Sciatic nerve (tissue), 2 donors: ENCODE results near the gene HOXC5. TPM values are rescaled to one million over a fixed set of nuclear protein-coding genes. Genes with fewer than 3 reads are reported as not detected.
A peak's percentile ranks its signal among the peaks of the same experiment; 100 is the strongest.
"Not testable (repeated sequence)": the region's sequence is repeated elsewhere in the genome, so short reads cannot be mapped to it uniquely, and the experiment has no call there.

Experiments used
- ATAC-seq: fragments of 200-7000 bp; cut with Tn5 transposase; one replicate; pipeline ENCODE4 v1.9.1; 2020; ENCODE audit warnings: mild to moderate bottlenecking, moderate library complexity
- DNase-seq: peaks from one replicate; pipeline ENCODE4 v3.0.0-alpha.2; 2020; ENCODE audit warnings: low spot score
- intact Hi-C: fragments of 100-400 bp; cut with DNase I; formaldehyde crosslinking; loops from one replicate; pipeline ENCODE4 v1.14.2; 2022
- total RNA-seq: library from RNA; stranded (reverse); fragmentation: NEBNext Ultra II Directional; extraction: Animal tissue kit (Norgen Biotek cat#: 25700); gene quantifications from one replicate; pipeline ENCODE4 v1.2.1, GENCODE V29; 2021
- donor health status: DM: no; HTN: no; CAD: no.
- donor health status: DM: no; HTN: no; CAD: no.

HOXC5 gene
- total RNA-seq, 1 donor from 2014 or later: 5.6 TPM

DNA sequence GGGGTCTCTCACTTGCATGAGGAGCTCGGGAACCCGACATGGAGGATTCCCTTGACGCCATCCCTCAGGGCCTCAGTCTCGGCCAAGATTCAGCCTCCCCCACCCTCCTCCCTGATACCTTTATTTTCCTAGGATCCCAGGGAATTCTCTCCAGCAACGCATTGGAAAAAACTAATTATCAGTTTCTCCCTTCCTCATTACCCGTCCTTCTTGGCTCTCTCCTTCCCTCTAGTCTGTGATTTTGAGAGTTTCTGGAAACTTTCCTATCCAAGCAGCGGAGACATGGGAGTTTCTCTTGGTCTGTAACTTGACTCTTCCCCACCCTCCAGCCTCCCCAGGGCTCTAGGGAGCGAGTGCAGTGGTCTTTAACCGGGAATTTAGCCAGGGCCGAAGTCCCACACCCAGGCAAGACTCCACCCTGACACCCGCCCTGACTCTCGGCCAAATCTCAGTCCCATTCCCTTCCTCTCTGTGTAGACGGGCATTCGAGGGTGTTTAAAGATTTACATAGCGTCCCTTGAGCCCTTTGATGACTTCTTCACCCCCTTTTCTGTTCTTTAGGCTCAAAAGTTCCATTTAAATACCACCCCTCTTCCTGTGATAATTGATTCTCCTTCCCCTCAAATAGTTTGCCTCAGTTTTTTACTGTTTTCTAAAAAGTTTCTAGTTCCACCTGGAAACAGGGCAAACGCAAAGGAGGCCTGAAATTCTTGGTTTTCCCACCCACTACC is 6.7 kb downstream of the HOXC5 start:
- ATAC-seq: peak; percentile 82
- intact Hi-C loops: no loop called here
- peak; percentile 84 for DNase-seq

DNA sequence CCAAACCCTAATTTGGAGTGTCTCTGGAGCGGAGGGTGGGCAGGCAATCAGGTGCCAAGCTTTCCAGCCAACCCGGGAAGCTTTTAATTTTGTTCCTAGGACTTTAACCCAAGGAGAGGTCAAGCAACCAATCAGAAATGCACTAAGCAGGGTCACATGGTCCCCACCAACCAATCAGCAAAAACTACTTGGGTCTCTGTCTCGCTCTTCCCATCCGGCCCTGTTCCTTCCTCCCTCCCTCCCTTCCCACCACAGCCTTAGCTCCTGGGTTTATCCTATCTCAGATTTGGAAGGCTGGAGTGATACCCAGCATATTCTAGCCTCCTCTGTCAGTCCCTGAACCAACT is 7.3 kb downstream of the HOXC5 start:
- intact Hi-C loops: no loop called here
- DNase-seq (peak; percentile 54), ATAC-seq (peak; percentile 78)

DNA sequence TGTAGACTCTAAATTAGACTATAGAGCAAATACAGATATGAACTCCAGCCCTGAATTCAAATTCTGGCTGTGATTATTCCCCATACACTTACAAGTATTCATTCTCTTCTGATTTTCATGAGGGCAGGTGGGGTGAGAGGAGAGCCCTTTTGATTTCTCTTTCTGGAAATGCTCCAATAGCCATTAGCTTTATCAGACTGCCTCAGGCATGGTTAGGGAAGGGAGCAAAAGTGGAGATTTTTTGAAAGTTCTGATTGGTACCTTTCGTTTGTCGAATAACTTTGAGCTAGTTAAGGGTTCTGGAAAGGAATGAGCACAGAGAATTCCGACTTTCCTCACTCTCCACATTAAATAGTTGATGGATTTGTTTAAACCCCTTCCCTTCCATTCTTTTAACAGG is 7.8 kb downstream of the HOXC5 start:
- intact Hi-C loops: no loop called here

DNA sequence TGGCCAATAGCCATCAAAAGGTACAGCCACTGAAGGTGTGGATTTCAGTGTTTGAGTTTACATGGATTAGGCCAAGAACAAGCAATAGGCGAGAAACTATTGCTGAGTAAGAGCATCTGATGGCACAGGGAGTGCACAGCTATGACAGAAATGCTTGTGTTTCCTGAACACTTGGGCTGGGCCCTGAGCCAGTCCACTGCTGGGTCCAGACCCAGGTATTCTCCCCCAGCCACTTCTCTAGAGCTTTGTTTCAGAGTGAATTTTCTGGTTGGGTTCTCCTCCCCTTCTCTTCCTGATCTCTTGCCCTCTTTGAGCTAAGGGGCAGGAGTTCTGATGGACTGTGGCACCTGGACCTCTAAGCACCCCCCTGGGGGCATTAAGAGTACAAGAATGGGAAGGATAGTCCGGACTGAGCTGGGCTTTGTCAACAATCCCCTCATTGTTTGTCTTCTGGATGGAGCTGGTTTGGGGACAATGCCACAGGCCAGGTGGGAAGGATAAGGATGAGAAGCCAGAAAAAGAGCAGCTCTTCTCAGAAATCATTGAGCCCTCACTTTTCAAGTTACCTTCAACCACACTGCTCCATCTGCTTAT is 8.3 kb downstream of the HOXC5 start:
- intact Hi-C loops: no loop called here
- ATAC-seq (no peak), DNase-seq (no peak)

More for the DNA sequence above, 7.8 kb downstream of the HOXC5 start:
- ATAC-seq (no peak), DNase-seq (no peak)

DNA sequence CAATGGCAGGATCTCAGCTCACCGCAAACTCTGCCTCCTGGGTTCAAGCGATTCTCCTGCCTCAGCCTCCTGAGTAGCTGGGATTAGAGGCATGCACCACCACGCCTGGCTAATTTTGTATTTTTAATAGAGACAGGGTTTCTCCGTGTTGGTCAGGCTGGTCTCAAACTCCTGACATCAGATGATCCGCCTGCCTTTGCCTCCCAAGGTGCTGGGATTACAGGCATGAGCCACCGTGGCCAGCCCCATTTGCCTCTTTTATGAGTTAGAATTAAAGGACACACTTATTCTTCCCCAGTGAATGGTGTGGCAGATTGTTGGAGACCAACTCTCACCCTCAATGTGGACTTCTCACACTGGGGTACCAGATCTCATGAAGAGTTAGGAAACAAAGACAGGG is 9.2 kb downstream of the HOXC5 start:
- intact Hi-C loops, DNase-seq: not testable (repeated sequence)

DNA sequence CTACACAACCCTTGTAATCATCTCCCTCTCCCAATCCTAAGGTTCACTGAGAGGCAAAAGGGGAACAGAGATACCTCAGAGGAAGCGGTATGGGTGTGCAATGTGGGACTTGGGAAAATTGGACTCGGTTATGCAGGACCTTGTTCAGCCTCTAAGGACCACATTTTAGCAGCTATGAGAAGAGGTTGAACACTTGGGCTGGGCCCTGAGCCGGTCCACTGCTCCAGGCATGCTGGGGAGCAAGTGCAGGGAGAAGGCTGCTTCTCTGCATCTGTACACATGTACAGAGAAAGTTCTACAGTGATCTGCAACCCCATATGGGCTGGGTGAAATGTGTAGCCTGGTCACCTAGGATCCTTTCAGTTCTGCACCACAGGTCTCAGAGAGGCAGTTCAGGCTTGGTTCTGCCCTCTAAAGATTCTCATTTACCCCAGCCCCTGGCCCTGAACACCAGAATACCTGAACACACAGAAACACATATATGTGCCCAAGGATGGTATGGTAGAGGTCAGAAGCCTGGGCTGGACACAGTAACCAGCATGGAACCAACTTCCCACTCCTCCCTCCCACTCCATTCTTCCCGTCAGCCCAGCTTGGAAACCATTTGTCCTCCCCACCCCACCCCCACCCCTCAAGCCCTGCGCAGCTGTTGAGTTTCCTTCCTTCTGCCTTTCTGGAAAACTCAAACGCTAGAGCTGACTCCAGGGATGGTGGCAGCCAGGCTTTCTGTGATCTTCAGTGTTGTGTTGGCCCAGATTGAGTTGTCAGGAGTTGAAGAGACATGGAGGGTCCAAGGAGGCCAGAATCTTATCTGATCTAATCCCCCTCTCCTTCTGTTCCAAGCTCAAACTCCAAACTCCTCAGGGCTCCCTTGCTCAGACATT is 10.4 kb downstream of the HOXC5 start:
- no peak for ATAC-seq
- DNase-seq: no peak
- intact Hi-C loops: no loop called here

More for the DNA sequence above, 9.2 kb downstream of the HOXC5 start:
- not testable (repeated sequence) for ATAC-seq

DNA sequence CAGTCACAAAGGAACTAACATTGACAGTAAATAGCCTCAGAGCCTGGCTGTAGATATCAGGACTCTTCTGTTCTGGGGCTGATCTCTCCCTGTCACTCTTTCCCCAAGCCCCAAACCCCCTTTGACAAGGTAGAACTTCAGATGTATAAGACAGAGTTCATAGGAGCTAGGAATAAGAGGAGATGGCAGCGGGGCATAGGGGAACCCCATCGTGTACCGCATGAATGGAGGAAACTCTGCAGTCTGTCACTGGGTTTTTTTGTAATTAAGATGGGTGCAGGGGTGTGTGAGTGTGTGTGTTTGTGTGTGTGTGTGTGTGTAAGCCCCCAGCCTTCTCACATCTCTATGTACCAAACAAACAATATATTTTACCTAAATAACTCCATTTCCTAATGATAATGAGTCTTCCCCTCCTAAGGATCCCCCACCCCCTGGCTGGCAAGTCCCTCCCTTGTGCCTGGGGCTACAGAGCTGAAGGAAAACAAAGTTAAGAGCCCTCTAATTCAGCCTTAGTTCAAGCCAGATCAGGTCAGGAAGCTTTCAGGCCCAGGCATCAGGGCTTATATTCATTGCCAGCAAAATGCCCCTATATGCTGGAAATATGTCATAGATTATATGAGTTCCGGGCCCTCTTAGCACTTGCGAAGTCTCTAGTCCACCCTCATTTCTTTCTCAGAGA is 11.7 kb downstream of the HOXC5 start:
- intact Hi-C loops: no loop called here
- DNase-seq (no peak), ATAC-seq (no peak)

DNA sequence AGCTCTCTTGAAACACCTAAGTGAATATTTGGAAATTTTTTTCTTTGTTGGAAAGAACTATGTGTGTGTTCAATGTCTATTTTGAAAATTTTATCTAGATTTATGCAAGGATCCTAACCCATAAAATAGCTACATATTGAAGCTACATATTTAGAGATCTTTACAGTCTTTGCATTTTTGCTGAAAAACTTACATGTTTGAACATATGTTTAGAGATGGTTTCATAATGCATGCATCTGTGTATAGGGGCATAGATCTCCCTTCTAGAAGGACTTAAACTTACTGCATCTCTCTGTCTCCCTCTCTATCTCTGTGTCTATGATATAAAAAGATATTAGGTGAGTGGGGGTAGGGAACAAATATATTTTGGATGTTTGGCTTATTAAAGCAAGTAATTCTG is 12.6 kb downstream of the HOXC5 start:
- intact Hi-C loops: no loop called here
- ATAC-seq: no peak
- DNase-seq: no peak

DNA sequence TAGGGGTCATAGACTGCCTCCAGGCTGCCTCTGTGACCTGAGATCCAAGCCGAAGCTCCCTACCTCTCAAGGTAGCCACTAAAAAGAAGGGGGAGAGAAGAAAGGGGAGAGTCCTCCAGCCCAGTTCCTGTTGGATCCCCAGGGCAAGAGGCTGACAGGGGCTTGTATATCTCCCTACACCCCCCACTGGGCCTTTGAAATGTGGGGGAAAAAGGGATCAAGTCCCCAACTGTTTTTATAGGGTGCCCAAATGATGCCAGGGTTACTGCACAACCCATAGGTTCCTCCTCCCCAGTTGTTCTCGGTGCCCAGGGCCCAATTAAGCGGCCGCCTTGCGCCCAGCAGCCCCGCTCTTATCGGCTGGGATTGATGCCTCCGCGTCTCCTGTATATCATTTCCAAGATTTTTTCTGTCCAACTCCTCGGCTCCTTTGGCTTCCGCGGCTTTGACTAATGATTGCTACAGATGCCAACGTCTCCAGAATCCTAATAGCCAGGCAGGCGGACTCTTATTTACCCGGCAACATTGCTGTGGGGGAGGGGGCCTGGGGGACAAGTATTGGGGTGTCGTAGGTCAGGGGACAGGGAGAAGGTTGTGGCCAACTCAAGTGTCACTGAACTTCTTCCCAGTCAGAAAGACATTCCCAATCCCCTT is 13.1 kb downstream of the HOXC5 start:
- no peak for ATAC-seq
- no peak for DNase-seq
- intact Hi-C loops: no loop called here

DNA sequence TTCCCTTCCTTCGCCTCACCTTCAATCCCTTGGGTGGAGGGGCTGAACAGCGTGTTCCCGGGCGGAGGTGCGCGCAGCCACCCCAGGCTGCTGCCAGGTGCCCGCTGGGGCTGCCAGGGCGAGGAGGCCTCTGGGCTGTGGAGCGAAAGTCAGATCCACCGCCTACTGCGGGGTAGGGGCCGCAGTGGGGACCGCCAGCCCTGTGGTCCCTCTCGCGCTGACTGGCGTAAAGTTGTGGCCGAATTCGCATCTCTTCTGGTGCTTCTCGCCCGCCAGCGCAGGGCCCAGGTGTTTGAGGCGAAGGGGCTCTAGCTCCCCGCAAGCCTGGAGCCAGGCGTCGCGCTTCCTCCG is 13.9 kb downstream of the HOXC5 start:
- DNase-seq: no peak

DNA sequence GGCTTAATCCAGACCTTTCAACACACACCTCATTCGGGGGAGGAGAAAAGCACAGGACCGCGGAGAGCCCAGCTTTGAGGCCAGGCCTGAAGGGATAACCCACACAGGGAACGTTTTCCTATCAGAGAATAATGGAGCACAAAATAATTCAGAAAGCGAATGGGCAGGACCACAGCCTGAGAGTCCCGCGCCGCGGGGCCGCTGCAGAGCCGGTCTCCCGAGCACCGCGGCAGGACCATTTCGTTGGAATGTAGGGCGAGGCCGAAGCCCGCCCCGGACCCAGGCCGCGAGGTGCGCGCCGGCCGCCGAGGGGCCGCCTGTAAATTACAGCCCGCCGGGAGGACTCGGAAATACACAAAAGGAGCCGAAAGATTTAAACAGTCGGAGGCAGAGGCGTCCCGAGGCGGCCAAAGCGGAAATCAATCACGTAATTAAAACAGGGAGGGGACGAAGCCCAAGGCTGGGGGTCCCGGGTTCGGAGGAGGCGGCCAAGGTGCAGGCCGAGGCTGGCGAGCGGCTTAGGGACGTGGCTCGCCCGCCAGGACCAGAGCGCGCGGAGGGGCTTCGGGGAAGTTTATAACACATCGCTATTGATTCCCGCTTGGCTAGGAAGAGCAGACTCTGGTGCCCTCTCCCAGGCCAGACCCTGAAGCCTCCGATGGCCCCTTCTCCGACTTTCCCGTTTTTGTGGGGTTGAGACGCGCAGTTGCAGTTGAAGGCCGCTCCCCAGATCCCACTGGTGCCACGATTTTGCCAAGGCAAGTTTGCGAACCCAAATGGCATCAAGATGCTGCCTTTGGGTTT is 14.5 kb downstream of the HOXC5 start:
- intact Hi-C loops: no loop called here
- ATAC-seq (no peak), DNase-seq (no peak)

More for the DNA sequence above, 13.9 kb downstream of the HOXC5 start:
- peak; percentile 7 for ATAC-seq
- intact Hi-C loops: no loop called here

DNA sequence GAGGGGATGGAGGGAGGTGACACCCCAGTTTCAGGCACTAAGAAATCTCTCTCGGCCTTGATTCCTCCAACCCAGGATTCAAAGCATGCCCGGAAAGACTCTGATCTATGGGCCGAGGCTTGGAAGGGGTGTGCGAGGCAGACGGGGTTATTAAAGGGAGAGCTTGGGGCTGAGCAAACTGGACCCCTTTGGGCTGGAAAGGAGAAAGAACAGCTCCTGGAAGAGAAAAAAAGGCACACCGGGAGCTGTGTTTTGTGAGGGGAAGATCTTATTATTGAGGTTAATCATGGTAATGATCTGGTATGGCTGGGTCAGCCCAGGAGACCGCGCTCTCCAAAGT is 15.1 kb downstream of the HOXC5 start:
- DNase-seq (no peak), ATAC-seq (no peak)
- intact Hi-C loops: no loop called here

DNA sequence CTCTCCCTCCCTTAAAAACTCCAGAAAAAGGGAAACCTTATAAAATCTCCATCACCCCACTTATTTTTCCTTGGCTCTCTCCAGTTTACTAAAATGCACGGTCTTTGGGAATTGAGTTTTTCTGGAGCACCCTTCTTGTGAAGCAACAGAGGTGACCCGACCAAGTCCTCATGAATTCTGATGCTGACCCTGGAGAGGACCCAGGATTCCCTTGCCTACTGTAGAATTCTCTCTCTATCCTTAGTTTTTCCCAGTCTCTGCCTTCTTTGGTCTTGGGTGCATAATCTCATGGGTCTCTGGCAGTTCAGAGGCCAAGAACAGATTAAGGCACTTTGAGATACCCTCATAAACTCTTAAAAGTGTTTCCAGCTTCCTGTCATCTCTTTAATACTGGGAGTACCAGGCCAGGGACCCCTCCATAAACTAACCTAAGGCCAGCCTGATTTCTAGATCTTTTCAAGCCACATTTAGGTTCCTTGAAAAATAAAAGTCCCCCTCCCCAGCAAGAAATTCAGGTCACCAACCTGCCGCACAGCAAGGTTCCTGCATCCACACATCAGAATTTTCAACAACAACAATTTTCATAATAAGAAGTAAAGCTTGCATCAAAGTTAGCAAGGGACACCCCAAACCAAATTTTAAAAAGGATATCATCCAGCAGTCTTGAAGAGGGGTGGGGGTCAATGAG is 15.7 kb downstream of the HOXC5 start:
- intact Hi-C loops: no loop called here
- DNase-seq (no peak), ATAC-seq (no peak)

DNA sequence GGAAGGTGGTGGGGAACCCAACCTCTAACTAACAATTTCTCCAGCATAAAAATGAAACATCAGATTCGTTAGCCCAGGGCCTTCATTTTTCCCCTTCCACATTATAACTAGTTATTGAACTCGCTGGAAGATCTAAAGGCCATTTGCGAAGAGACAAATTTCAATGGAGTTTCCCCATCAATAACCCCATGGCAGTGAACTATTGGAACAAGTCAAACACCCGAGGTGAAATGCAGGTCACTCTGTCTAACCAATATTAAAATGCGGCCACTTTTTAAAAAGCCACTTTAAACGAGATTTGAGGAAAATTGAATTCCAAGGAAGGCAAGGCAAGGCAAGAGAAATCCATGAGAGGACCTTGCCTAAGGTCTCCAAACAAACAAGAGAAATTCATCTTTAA is 16.3 kb downstream of the HOXC5 start:
- intact Hi-C loops: no loop called here
- no peak for DNase-seq
- ATAC-seq: no peak

DNA sequence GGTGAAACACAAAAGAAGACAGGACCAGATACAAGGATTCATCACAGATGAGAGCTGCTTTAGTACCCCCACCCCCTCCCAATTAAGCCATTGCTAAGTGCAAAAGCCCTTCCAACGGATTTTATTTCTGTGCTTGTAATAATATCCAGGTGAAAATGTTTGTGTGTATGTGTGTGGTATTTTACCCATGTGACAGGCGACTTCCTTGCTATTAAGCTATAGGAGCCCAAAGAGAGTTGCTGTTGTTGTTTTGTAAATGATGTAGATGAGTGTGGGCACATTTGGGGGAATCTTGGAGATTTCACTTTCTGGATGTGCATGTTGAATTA is 17.6 kb downstream of the HOXC5 start:
- ATAC-seq (no peak), DNase-seq (no peak)
- intact Hi-C loops: no loop called here

DNA sequence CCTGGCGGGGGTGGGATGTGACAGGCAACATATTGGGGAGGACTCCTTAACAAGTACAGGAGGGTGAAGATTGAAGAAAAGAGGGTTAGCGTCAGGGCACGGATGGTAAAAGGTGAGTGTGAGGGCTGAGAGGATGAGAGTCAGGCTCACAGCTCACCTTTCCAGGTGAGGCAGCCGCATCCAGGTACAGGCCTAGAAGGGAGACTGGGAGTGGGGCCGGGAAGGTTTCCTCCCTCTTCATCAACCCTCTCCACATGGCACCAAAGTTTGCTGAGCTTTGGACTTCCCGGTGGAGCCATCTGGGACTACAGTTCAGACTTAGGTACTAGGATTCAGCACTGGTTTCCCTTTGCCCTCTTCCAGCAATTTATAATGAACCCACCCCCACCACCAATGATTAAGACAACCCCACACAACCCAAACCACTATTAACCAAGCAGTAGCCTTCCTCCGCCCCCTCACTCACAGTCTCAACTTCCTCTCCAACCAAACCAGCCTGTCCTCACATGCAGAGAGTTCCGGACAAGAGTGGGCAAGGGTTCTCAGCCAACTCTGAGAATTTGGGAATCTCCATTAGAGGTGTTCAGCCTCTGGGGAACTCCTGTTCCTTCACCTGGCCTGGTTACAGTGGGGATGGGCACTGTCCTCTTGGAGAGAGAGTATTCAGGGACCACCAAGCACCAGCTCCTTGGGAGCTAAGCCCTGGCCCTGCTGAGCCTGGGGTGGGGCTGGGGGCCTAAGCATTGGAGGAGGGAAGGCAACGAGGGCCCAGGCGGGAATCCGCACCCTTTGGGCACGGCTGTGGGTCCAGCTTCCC is 18.4 kb downstream of the HOXC5 start:
- DNase-seq: no peak
- no peak for ATAC-seq
- intact Hi-C loops: no loop called here

DNA sequence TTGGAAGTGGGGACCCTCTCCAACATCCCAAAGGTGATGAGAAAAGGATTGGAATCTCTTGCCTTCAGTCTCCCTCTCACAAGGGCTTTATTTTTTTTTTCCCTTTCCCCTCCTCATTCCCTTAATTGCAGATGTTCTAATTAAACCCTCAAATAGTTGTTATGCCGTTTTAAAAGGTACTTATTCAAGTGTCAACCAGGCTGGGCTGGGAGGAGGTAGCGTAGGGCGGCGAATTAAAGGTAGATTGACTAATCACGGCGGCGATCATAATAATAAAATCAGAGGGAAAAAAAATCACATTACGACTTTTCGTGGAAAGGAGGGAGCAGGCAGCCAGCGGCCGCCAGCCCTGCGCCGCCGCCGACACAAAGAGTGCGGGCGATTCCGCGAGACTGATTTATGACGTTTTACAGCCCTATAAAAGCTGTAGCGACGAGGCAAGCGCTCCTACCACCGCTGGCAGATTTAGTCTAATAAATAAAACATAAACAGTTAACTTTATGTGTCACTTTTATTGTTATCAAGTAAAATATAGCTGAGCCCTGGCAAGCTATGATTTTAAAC is 19.1 kb downstream of the HOXC5 start:
- intact Hi-C loops: no loop called here
- no peak for DNase-seq
- ATAC-seq: no peak
